Suprapubic skin (tissue), 4 donors: Measurements from ENCODE around the gene PRXL2B. TPM values are rescaled to one million over a fixed set of nuclear protein-coding genes. Genes with fewer than 3 reads are reported as not detected.

Experiments used
- DNase-seq, 2 donors: peaks; one replicate each; pipeline ENCODE4 v3.0.0-alpha.2; 2019; ENCODE audit warnings: low spot score in 2 of 2
- H3K27ac ChIP-seq: fragments of 200-600 bp; sonication (generic); one replicate; pipeline ENCODE4 v1.5.1; 2019
- H3K27me3 ChIP-seq: fragments of 200-600 bp; sonication (generic); one replicate; pipeline ENCODE4 v1.5.1; 2019
- H3K36me3 ChIP-seq: fragments of 200-600 bp; sonication (generic); one replicate; pipeline ENCODE4 v1.5.1; 2019
- H3K4me1 ChIP-seq: fragments of 200-600 bp; sonication (generic); one replicate; pipeline ENCODE4 v1.5.1; 2019
- H3K4me3 ChIP-seq: fragments of 200-600 bp; sonication (generic); one replicate; pipeline ENCODE4 v1.5.1; 2019; ENCODE audit warnings: mild to moderate bottlenecking
- H3K9me3 ChIP-seq: fragments of 200-600 bp; sonication (generic); one replicate; pipeline ENCODE4 v1.5.1; 2019
- EP300 ChIP-seq: sonication (generic); formaldehyde crosslinking; IDR thresholded peaks from one replicate; pipeline ENCODE4 v1.6.1; 2017; ENCODE audit warnings: antibody characterized with exemption
- POLR2A ChIP-seq, 2 donors: fragments of 450-650 bp; IDR thresholded peaks; one replicate each; pipeline ENCODE4 v1.6.1; 2017; ENCODE audit warnings: antibody characterized with exemption in 2 of 2, mild to moderate bottlenecking in 2 of 2, moderate library complexity in 2 of 2
- POLR2AphosphoS5 ChIP-seq, 3 donors: sonication (generic); formaldehyde crosslinking; IDR thresholded peaks; one replicate each; pipeline ENCODE4 v1.6.1; 2017; ENCODE audit warnings: antibody characterized with exemption in 3 of 3
- WGBS: methylation state at CpG from one replicate; pipeline ENCODE4 v1.1.5; 2018; 5-methylcytosine and 5-hydroxymethylcytosine counted together
- total RNA-seq, 4 donors: library from RNA; depleted of rRNA; stranded (reverse); fragments of >200 nt; gene quantifications; one replicate each; pipeline ENCODE4 v1.1.0, GENCODE V29; 2016
- TF ChIP-seq, protein P1 (sequence below), 2 donors: fragments of 200-600 bp in 1 of 2; fragments of 450-650 bp in 1 of 2; sonication (generic) in 1 of 2; IDR thresholded peaks; one replicate each; pipeline ENCODE4 v1.5.1; 2016 to 2019; ENCODE audit warnings: antibody characterized with exemption in 2 of 2, mild to moderate bottlenecking in 1 of 2, moderate library complexity in 1 of 2

Gene PRXL2B
- total RNA-seq, 4 donors from 2014 or later: 9.7 to 16.3 (median 10.7) TPM

DNA sequence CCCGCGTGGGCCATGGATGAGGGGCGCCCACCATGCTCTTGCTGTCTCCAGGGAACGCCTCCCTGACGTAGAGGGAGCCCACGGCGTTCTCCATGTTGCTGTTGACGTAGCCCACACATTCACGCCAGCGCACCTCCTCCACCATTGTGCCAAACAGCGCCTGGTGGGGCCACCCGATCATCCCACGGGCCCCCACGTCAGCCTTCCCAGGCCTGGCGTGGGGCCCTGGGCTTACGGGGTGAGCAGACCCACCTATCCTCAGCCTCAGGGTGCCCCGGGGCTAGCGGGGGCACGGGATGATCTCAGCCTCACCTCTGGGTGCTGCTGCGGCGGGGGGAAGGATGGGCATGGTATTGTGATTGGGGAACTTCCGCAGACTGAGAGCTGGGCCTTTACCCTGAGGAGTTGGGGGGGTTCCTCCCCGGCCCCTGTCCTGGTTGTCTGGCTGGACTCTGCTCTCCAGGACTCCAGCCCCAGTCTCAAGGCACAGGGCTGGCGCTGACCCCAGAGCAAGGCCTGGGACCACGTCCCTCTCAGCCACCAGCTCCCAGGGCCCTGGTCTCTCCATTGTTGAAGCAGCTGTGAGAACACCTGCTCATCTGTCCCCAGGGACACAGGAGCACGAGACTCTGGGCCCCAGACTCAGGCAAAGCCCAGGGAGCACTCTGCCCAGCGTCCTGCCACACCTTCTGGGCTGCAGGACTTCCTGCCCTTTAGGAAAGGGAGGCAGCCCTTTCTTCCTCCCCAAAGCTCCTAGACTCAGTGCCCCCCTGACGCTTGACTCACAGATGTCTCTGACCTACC is 10.2 kb downstream of the PRXL2B start:
- H3K9me3 ChIP-seq: no peaks in the 10 kb centered on the region
- 88% methylated on average over 23 of the region's 28 CpGs for WGBS
- peaks cover 21% of the 10 kb centered on the region for H3K4me1 ChIP-seq
- TF ChIP-seq, protein P1, sequence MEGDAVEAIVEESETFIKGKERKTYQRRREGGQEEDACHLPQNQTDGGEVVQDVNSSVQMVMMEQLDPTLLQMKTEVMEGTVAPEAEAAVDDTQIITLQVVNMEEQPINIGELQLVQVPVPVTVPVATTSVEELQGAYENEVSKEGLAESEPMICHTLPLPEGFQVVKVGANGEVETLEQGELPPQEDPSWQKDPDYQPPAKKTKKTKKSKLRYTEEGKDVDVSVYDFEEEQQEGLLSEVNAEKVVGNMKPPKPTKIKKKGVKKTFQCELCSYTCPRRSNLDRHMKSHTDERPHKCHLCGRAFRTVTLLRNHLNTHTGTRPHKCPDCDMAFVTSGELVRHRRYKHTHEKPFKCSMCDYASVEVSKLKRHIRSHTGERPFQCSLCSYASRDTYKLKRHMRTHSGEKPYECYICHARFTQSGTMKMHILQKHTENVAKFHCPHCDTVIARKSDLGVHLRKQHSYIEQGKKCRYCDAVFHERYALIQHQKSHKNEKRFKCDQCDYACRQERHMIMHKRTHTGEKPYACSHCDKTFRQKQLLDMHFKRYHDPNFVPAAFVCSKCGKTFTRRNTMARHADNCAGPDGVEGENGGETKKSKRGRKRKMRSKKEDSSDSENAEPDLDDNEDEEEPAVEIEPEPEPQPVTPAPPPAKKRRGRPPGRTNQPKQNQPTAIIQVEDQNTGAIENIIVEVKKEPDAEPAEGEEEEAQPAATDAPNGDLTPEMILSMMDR (IDR thresholded peaks at IDR 0.05): no peak
- TF ChIP-seq EP300 (no peak), POLR2A (IDR thresholded peaks at IDR 0.05) (no peak), POLR2AphosphoS5 (IDR thresholded peaks at IDR 0.05) (no peak)
- H3K27ac ChIP-seq: no peak overlapping the region
- DNase-seq: peak; percentile 57 to 65
- no peak overlapping the region for H3K4me3 ChIP-seq
- no peaks in the 10 kb centered on the region for H3K36me3 ChIP-seq
- H3K27me3 ChIP-seq: peaks cover 4% of the 10 kb centered on the region

DNA sequence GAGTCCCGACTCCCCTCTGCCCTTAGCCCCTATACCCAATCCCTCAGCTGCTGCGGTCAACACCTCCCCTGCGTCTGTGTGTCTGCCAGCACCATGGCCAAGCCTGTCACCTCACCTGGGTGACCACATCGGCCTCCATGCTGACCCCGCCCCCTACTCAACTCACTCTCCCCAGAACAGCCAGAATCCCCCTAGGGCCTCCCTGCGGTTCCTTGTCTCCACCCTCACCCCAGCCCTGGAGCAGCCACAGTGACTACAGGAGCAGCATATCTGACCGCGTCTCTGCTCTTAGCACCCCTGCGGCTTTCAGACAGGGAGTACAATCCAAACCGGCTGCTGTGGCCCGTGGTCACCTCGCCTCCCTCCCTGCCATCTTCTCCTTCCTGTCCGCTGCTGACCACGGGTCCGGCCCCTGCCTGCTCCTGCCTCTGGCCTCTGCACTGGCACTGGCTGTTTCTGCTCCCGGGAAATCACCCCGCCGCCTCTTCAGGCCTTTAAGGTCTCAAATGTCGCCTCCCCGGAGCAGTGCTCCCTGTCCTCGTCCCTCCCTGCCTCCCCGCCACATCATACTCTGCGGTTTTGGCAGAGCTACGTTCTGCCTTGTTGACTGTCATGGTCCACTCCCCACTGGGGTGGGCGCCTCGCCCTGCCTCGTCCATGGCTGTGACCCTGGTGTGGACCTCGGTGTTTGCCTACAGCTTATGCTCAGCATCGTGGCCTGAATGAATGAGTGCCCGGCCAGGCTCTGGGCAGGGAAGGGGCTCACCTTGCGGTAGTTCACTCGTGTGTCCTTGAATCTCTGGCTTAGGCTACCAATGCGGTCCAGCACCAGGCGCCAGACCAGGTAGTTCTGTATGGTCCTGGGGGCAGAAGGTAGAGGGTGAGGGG is 11.1 kb downstream of the PRXL2B start:
- Histone ChIP-seq H3K4me1 (peaks cover 17% of the 10 kb centered on the region), H3K9me3 (no peaks in the 10 kb centered on the region), H3K27ac (no peak overlapping the region), H3K27me3 (peaks cover 7% of the 10 kb centered on the region), H3K36me3 (no peaks in the 10 kb centered on the region), H3K4me3 (no peak overlapping the region)
- 77% methylated on average over 29 of the region's 34 CpGs for WGBS
- DNase-seq: peak; percentile 35 to 77
- no peak for TF ChIP-seq POLR2A (IDR thresholded peaks at IDR 0.05)
- no peak for TF ChIP-seq POLR2AphosphoS5 (IDR thresholded peaks at IDR 0.05)
- TF ChIP-seq EP300: no peak
- TF ChIP-seq, protein P1 (IDR thresholded peaks at IDR 0.05): no peak

DNA sequence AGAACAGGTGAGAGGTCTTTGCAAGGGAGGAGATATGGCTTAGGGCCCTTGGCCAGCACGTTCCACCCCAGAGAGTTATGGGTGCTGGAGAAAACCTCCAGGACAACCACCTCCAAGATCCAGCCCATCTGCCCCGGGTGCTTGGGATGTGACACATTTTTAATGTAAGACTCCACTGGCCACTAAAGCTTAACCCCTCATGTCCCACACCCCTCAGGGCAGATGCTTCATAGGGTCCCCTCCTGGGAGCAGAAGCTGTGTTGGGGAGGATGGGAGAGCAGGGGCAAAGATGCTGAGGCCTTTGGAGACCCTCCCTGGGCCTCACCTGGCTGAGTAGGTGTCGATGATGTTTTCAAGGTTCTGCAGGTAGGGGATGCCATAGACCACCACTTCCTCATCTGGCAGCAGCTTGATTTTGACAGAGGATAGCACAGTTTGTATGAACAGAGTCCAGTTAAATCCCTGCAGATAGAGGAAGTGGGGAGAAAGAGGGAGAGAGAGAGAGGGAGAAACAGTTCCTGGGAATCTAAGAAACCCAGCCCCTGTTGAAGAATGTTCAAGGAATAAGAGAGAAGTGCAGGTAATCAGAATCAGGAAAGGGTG is 11.9 kb downstream of the PRXL2B start:
- Histone ChIP-seq H3K36me3 (no peaks in the 10 kb centered on the region), H3K27ac (no peak overlapping the region), H3K4me1 (peaks cover 9% of the 10 kb centered on the region), H3K27me3 (peaks cover 14% of the 10 kb centered on the region), H3K4me3 (no peak overlapping the region), H3K9me3 (no peaks in the 10 kb centered on the region)
- DNase-seq: peak in 1 of 2 donors; percentile 33
- WGBS: 82% methylated on average over 3 of the region's 3 CpGs
- TF ChIP-seq EP300 (no peak), POLR2A (IDR thresholded peaks at IDR 0.05) (no peak), POLR2AphosphoS5 (IDR thresholded peaks at IDR 0.05) (no peak)
- TF ChIP-seq, protein P1 (IDR thresholded peaks at IDR 0.05): no peak

DNA sequence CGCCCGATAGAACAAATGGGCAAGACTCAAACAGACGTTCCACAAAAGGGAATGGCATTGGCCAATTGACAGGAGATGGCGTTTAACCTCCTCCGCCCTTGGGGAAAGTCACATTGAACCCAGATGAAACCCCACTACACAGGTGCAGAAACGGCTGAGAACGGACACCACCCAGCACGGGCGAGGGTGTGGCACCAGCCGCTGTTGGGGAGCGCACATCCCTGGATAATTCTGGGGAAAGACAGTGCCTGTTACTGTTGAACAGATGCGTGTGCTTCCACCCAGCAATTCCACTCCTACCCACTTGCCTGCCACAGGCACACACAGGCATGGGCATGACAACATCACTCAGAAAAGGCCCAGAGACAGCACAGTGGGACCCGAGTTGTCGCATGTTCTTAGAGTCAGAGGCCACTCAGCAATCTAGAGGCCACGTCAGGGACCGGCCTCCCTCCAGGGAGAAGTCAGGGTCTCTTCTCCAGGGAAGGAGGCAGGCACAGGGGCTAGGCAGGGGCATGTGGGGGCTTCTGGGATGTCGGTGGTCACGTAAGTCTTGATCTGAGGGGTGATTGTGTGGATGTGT is 15.2 kb downstream of the PRXL2B start:
- Histone ChIP-seq H3K4me1 (no peaks in the 10 kb centered on the region), H3K27me3 (peaks cover 33% of the 10 kb centered on the region), H3K9me3 (no peaks in the 10 kb centered on the region), H3K36me3 (no peaks in the 10 kb centered on the region), H3K4me3 (no peak overlapping the region), H3K27ac (no peak overlapping the region)
- 71% methylated on average over 16 of the region's 18 CpGs for WGBS
- peak in 1 of 2 donors; percentile 54 for DNase-seq
- TF ChIP-seq POLR2A (IDR thresholded peaks at IDR 0.05) (no peak), EP300 (no peak), POLR2AphosphoS5 (IDR thresholded peaks at IDR 0.05) (no peak)
- TF ChIP-seq, protein P1 (IDR thresholded peaks at IDR 0.05): no peak
